Coronary artery (tissue), 2 donors: ENCODE measurements around the gene TREX2.

Experiments
- DNase-seq: peaks from one replicate; pipeline ENCODE4 v3.0.0-alpha.2; 2017; ENCODE audit warnings: low spot score
- H3K27ac ChIP-seq, 2 donors: fragments of 200-600 bp; sonication (generic); one replicate each; pipeline ENCODE4 v1.5.1; 2016 to 2019
- H3K4me3 ChIP-seq: fragments of 200-600 bp; sonication (generic); 2 replicates; pipeline ENCODE4 v1.5.1; 2016; ENCODE audit warnings: mild to moderate bottlenecking, moderate library complexity
- CTCF ChIP-seq: fragments of 200-600 bp; sonication (generic); IDR thresholded peaks from one replicate; pipeline ENCODE4 v1.5.1; 2019; ENCODE audit warnings: antibody characterized with exemption

The TREX2 gene

GRCh38 chrX:153485396-153486080 is 39.7 kb upstream of the TREX2 start:
- DNase-seq, result no peak
- H3K4me3 ChIP-seq, result no peak overlapping the region
- H3K27ac ChIP-seq, result peak overlapping the region; percentile 54 to 97
- no peak for TF ChIP-seq CTCF

- no peak for DNase-seq
- TF ChIP-seq CTCF, result no peak
- Histone ChIP-seq H3K27ac (peak overlapping the region in 1 of 2 donors; percentile 97), H3K4me3 (no peak overlapping the region)
Observed at GRCh38 chrX:153482376-153483015, 36.6 kb upstream of the TREX2 start.

DNA sequence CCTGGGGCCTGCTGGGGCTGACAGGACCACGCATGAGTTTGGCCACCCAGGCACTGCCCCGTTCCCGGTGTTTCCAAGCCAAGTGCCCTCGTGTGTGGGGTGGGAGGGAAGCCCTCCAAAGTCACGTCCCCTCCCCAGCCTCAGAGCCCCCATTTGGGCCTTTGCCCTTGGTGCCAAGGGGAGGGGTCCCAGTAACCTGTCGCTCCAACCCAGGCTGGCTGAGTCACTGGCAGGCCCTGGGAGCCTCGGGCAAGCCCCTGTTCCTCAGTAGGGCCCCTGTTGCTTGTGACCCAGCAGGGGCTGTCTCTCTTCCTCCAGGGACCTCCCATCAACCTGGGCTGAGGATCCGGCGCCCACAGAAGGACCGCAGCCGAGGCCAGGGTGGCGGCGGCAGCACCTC is 35.2 kb upstream of the TREX2 start:
- DNase-seq, result no peak
- no peak overlapping the region for H3K27ac ChIP-seq
- no peak overlapping the region for H3K4me3 ChIP-seq
- no peak for TF ChIP-seq CTCF

DNA sequence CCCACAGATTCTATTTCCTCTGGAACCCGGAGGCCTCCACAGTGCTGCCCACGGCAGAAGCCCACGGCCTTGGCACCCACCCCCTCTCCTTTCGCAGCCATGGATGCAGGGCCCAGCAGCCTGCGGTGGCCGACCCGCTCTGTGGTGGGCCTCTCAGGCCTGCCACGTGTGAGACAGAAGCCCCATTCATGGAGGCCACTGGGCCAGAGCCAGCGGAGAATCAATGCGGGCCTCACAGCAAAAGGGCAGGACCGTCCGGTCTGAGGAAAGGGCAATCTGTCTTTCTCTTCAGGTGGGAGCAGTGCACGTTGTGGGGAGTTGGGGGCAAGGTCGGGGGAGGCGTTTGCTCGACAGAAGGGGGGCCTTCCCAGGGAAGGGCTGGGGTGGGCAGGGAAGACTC is 32.9 kb upstream of the TREX2 start:
- H3K4me3 ChIP-seq, result no peak overlapping the region
- peak overlapping the region in 1 of 2 donors; percentile 91 for H3K27ac ChIP-seq
- no peak for DNase-seq
- TF ChIP-seq CTCF, result no peak

DNA sequence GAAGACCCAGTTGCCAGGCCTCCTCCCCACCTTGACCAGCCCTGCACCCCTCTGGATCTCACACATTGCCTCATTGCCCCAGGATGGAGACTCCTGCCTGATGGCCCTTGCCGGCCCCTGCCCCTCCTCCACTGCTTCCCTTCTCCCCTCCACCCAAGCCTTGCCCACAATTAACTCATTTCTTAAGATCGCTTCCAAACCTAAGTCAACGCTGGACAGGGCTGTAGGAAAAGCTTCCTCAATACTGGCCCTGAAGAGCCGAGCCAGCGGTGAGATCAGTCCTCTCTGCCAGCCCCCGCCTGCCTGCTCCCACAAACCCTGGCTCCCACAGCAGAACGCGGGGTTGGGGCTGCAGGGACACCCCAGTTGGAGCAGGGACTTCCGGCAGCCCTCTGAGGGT is 32.0 kb upstream of the TREX2 start:
- no peak for DNase-seq

GRCh38 chrX:153477364-153477857 is 31.6 kb upstream of the TREX2 start:
- H3K27ac ChIP-seq, result peak overlapping the region; percentile 78 to 91
- TF ChIP-seq CTCF, result no peak

More for the DNA sequence above, 32.0 kb upstream of the TREX2 start:
- no peak for TF ChIP-seq CTCF
- Histone ChIP-seq H3K27ac (peak overlapping the region; percentile 78 to 91), H3K4me3 (no peak overlapping the region)

More at GRCh38 chrX:153477364-153477857, 31.6 kb upstream of the TREX2 start:
- no peak for DNase-seq
- H3K4me3 ChIP-seq, result peak overlapping the region; percentile 47
